Stomach (tissue), 4 donors: ENCODE results near the gene FOXA2.

Experiments used
- EP300 ChIP-seq: sonication (generic); formaldehyde crosslinking; IDR thresholded peaks from one replicate; pipeline ENCODE4 v1.6.1; 2017; ENCODE audit warnings: antibody characterized with exemption
- POLR2A ChIP-seq, 4 donors: fragments of 450-650 bp; IDR thresholded peaks; one replicate each; pipeline ENCODE4 v1.6.1; 2016; ENCODE audit warnings: antibody characterized with exemption in 4 of 4, control low read depth in 2 of 4, mild to moderate bottlenecking in 1 of 4, moderate library complexity in 1 of 4
- POLR2AphosphoS5 ChIP-seq, 3 donors: sonication (generic); formaldehyde crosslinking; IDR thresholded peaks; one replicate each; pipeline ENCODE4 v1.6.1; 2016; ENCODE audit warnings: antibody characterized with exemption in 3 of 3
- TF ChIP-seq, protein P1 (sequence below), 7 experiments: fragments of 450-650 bp in 4 of 7; fragments of 200-600 bp in 3 of 7; sonication (generic) in 3 of 7; IDR thresholded peaks; one replicate each; pipeline ENCODE4 v1.5.1; 2016 to 2019; ENCODE audit warnings: antibody characterized with exemption in 7 of 7, control low read depth in 2 of 7, mild to moderate bottlenecking in 1 of 7

DNA sequence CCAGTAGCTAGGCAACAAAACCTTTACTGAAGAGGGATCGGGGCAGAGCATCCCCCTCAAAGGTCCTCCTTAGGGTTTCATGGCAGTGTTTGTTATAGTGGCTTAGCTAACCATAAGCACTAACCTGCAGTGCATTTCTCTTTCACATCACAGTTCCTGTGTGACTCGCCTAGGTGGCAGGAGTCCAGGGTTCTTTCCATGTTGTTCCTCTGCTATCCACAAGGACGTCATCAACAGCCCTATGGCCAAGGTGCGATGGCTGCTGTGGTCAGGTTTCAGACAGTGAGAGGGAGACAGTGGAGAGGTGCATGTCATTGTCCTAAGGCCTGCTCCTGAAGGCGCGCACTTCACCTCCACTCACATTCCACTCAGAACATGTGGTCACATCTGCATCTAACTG, 38.8 kb upstream of the FOXA2 start:
- TF ChIP-seq, protein P1, sequence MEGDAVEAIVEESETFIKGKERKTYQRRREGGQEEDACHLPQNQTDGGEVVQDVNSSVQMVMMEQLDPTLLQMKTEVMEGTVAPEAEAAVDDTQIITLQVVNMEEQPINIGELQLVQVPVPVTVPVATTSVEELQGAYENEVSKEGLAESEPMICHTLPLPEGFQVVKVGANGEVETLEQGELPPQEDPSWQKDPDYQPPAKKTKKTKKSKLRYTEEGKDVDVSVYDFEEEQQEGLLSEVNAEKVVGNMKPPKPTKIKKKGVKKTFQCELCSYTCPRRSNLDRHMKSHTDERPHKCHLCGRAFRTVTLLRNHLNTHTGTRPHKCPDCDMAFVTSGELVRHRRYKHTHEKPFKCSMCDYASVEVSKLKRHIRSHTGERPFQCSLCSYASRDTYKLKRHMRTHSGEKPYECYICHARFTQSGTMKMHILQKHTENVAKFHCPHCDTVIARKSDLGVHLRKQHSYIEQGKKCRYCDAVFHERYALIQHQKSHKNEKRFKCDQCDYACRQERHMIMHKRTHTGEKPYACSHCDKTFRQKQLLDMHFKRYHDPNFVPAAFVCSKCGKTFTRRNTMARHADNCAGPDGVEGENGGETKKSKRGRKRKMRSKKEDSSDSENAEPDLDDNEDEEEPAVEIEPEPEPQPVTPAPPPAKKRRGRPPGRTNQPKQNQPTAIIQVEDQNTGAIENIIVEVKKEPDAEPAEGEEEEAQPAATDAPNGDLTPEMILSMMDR (IDR thresholded peaks at IDR 0.05) = no peak
- TF ChIP-seq POLR2A (IDR thresholded peaks at IDR 0.05) (no peak), POLR2AphosphoS5 (IDR thresholded peaks at IDR 0.05) (no peak), EP300 (no peak)
